ENCODE data around the gene CACNA1C. TPM values are rescaled to one million over a fixed set of nuclear protein-coding genes. Genes with fewer than 3 reads are reported as not detected.

The CACNA1C gene
- total RNA-seq, 1 donor from 2014 or later = 11.7 TPM

- no peaks in the 10 kb centered on the region for H3K9me3 Mint-ChIP-seq (ENCODE audit: low read depth)
- DNase-seq (ENCODE audit: low spot score, unreplicated experiment) = peak; percentile 90
- no peaks in the 10 kb centered on the region for H3K36me3 Mint-ChIP-seq (ENCODE audit: insufficient read depth)
- H3K27me3 Mint-ChIP-seq = peaks cover 68% of the 10 kb centered on the region
- H3K4me1 Mint-ChIP-seq (ENCODE audit: low read depth) = peaks cover 21% of the 10 kb centered on the region
- H3K27ac Mint-ChIP-seq = peak overlapping the region; percentile 27
- TF ChIP-seq CTCF (IDR thresholded peaks at IDR 0.05; ENCODE audit: unreplicated experiment) = peak; percentile 95
- H3K4me3 Mint-ChIP-seq (ENCODE audit: low read depth) = no peak overlapping the region
These were observed 4.4 kb downstream of the CACNA1C start for GRCh38 chr12:2057041-2057794.

- no peak overlapping the region for H3K4me3 Mint-ChIP-seq (ENCODE audit: low read depth)
- no peaks in the 10 kb centered on the region for H3K9me3 Mint-ChIP-seq (ENCODE audit: low read depth)
- H3K36me3 Mint-ChIP-seq (ENCODE audit: insufficient read depth) = no peaks in the 10 kb centered on the region
- TF ChIP-seq CTCF (IDR thresholded peaks at IDR 0.05; ENCODE audit: unreplicated experiment) = no peak
- H3K27ac Mint-ChIP-seq = no peak overlapping the region
- DNase-seq (ENCODE audit: low spot score, unreplicated experiment) = no peak
- peaks cover 21% of the 10 kb centered on the region for H3K4me1 Mint-ChIP-seq (ENCODE audit: low read depth)
- H3K27me3 Mint-ChIP-seq = peaks cover 72% of the 10 kb centered on the region
These were observed 5.1 kb downstream of the CACNA1C start for GRCh38 chr12:2057795-2058408.

GRCh38 chr12:2058837-2059236, 6.0 kb downstream of the CACNA1C start:
- no peak for DNase-seq (ENCODE audit: low spot score, unreplicated experiment)
- peaks cover 20% of the 10 kb centered on the region for H3K4me1 Mint-ChIP-seq (ENCODE audit: low read depth)
- TF ChIP-seq CTCF (IDR thresholded peaks at IDR 0.05; ENCODE audit: unreplicated experiment) = peak; percentile 13
- no peak overlapping the region for H3K27ac Mint-ChIP-seq
- peaks cover 69% of the 10 kb centered on the region for H3K27me3 Mint-ChIP-seq
- H3K4me3 Mint-ChIP-seq (ENCODE audit: low read depth) = no peak overlapping the region
- no peaks in the 10 kb centered on the region for H3K36me3 Mint-ChIP-seq (ENCODE audit: insufficient read depth)
- H3K9me3 Mint-ChIP-seq (ENCODE audit: low read depth) = no peaks in the 10 kb centered on the region

- Mint-ChIP-seq H3K27me3 (peaks cover 56% of the 10 kb centered on the region), H3K4me3 (ENCODE audit: low read depth) (no peak overlapping the region), H3K36me3 (ENCODE audit: insufficient read depth) (no peaks in the 10 kb centered on the region), H3K9me3 (ENCODE audit: low read depth) (no peaks in the 10 kb centered on the region), H3K27ac (no peak overlapping the region), H3K4me1 (ENCODE audit: low read depth) (peaks cover 10% of the 10 kb centered on the region)
- no peak for DNase-seq (ENCODE audit: low spot score, unreplicated experiment)
- TF ChIP-seq CTCF (IDR thresholded peaks at IDR 0.05; ENCODE audit: unreplicated experiment) = no peak
These were observed 8.6 kb downstream of the CACNA1C start for GRCh38 chr12:2061402-2061801.

- Mint-ChIP-seq H3K27me3 (peaks cover 34% of the 10 kb centered on the region), H3K9me3 (ENCODE audit: low read depth) (peaks cover 2% of the 10 kb centered on the region), H3K4me1 (ENCODE audit: low read depth) (peaks cover 10% of the 10 kb centered on the region), H3K27ac (no peak overlapping the region), H3K4me3 (ENCODE audit: low read depth) (no peak overlapping the region), H3K36me3 (ENCODE audit: insufficient read depth) (no peaks in the 10 kb centered on the region)
- no peak for DNase-seq (ENCODE audit: low spot score, unreplicated experiment)
- no peak for TF ChIP-seq CTCF (IDR thresholded peaks at IDR 0.05; ENCODE audit: unreplicated experiment)
These were observed 11.3 kb downstream of the CACNA1C start for GRCh38 chr12:2064071-2064507.

All from progenitor cell of endocrine pancreas (in vitro differentiated cells).